ENCODE data around the gene ADAMTS2.

The ADAMTS2 gene

DNA sequence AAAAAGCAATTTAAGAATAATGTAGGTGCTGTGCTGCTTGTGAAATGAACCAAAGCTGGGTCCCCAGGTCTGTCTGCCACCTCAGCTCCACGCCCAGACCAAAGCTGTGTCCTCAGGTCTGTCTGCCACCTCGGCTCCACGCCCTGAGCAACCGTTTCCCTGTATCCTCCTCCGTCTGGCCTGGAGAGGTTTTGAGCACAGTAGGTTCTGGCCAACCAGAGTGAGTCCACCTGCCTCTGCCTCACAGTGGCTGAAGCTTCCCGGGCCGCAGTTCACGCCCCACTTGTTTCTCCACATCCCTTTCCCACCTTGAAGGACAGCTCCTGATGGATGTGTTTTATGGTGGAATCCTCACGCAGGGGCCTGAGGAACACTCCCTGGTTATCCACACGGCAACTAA is 120.5 kb downstream of the ADAMTS2 start:
- no peak for DNase-seq (ENCODE audit: extremely low read depth, low read depth)
- TF ChIP-seq, protein P1, sequence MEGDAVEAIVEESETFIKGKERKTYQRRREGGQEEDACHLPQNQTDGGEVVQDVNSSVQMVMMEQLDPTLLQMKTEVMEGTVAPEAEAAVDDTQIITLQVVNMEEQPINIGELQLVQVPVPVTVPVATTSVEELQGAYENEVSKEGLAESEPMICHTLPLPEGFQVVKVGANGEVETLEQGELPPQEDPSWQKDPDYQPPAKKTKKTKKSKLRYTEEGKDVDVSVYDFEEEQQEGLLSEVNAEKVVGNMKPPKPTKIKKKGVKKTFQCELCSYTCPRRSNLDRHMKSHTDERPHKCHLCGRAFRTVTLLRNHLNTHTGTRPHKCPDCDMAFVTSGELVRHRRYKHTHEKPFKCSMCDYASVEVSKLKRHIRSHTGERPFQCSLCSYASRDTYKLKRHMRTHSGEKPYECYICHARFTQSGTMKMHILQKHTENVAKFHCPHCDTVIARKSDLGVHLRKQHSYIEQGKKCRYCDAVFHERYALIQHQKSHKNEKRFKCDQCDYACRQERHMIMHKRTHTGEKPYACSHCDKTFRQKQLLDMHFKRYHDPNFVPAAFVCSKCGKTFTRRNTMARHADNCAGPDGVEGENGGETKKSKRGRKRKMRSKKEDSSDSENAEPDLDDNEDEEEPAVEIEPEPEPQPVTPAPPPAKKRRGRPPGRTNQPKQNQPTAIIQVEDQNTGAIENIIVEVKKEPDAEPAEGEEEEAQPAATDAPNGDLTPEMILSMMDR (IDR thresholded peaks at IDR 0.05; ENCODE audit: low read depth, low read length), result no peak

DNA sequence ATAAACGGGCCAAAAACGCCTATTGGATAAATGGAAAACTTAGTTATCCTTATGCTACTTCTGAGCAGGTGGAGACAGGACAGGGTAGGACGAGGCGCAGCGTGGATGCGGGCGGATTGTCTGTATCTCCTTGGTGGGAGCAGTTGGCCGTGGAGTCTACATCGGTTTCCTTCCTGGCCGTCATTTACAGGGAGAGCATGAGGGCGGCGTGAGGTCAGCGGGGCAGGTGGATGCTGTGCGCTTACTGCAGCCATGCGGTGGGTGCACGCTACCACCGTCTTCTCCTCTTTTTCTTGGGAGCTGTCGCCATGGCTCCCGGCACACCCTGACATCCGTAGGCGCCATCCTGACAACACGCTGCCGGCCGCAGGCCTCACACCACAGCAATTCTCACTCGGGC is 121.3 kb downstream of the ADAMTS2 start:
- DNase-seq (ENCODE audit: extremely low read depth, low read depth), result no peak
- TF ChIP-seq, protein P1 (IDR thresholded peaks at IDR 0.05; ENCODE audit: low read depth, low read length), result no peak

DNA sequence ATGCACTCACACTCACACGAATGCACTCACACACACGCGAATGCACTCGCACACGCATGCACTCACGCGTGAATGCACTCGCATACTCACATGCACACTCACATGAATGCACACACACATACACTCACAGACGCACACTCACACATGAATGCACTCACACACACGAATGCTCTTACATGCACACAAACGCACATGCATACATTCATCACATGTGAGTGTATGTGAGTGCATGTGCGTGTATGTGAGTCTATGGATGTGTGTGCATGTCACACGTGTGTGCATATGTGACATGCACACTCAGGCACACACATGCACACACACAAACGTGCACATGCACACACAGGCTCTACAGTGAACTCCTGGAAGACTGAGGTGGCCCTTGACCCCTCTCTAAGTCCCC is 121.7 kb downstream of the ADAMTS2 start:
- TF ChIP-seq, protein P1 (IDR thresholded peaks at IDR 0.05; ENCODE audit: low read depth, low read length), result no peak
- no peak for DNase-seq (ENCODE audit: extremely low read depth, low read depth)

DNA sequence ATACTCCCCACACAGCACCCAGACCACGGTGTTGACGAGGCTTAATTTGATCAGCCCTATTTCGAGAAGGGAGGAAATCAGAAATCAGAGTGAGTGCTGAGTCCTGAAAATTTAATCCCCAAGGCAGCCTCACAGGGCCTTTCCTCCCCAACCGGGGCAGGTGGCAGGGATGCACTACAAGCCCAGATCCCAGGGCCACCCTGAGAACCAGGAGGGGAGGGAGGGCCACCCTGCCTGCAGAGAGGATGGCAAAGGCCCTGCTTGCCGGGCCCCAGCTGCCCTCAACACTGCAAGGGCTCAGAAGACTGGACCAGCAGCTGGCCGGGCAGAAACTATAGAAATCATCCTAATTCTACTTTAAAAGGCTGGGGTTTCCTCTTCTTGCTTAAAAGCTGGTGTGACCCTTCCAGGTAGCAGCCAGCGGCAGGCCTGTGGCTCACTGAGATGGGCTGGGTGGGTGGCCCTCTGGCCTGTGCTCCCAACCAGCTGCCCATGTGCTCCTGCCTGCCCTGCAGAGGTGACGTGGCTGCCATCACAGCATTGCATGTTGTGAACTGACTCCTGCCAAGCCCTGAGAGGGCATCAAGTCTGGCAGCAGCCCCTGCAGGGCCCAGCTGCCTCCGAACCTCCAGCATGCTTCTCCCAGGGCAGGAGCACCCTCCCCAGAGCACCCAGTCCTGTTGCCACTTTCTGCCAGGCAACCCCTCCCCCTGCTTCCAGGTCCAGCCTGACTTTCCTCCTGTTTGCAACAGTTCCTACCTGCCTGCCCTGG is 122.8 kb downstream of the ADAMTS2 start:
- DNase-seq (ENCODE audit: extremely low read depth, low read depth), result no peak
- TF ChIP-seq, protein P1 (IDR thresholded peaks at IDR 0.05; ENCODE audit: low read depth, low read length), result no peak

DNA sequence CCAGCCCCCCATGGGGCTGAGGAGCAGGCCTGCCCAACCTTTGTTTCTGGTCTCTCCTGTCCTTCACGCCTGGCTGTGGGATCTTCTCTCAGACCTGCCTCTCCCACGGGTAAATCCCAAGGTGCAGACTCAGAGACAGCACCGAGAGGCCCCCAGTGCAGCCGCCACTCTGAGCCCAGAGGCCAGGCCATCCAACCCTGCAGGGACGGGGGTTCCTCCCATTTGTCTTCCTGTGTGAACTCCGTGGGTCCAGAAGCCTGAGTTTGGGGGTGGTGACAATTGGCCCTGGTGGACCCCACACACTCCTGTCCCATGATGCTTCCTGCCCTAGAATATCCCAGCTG is 123.4 kb downstream of the ADAMTS2 start:
- TF ChIP-seq, protein P1 (IDR thresholded peaks at IDR 0.05; ENCODE audit: low read depth, low read length), result no peak
- no peak for DNase-seq (ENCODE audit: extremely low read depth, low read depth)

DNA sequence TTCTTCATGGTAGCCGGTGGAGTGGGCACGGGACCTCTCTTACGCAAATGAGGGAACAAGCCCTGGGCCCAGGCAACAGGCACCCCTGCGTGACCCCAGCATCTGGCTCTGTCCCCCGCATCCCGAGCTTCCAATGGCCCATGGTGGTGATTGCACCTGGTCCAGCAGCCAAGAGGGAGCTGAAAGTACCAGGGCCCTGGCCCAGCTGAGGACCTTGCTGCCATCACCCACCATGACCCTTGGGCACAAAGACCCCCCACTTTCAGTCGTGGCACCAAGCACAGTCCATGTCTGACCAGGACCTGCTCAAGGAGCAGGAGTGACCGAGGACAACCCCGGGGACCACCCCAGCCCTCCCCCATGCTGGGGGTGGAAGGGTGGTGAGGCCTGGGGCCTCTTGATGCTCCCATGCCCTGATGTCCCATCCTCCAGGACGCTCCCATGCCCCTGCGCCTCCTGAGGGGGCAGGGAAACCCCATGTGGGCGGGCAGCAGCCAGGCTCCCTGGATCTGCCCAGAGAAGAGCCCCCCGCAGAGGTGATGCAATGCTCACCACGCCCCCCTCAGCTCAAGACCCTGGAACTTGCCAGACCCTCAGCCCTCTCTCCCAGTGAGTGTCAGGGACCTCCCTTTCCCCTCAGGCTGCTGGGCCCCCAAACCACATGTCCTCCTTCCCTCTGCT is 123.9 kb downstream of the ADAMTS2 start:
- no peak for DNase-seq (ENCODE audit: extremely low read depth, low read depth)

DNA sequence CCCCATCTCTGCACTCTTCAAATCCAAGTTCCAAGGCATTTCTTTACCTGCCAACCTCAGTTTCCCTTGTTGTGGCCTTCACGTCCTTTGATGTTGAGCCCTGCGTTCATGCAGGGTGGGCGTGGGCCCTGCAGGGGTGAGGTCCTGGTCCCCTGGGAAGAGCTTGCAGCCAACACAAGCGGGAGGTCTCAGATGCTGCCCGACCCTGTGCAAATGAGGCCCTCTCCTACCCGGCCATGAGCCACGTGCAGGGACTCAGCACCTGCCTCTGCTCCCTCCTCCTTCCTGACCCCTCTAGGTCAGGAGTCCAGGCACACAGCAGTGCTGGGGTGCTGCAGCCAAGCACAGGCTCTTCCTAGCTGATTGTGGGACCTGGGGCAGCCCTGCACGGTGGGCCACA is 124.5 kb downstream of the ADAMTS2 start:
- no peak for DNase-seq (ENCODE audit: extremely low read depth, low read depth)
- TF ChIP-seq, protein P1 (IDR thresholded peaks at IDR 0.05; ENCODE audit: low read depth, low read length), result no peak

More for the DNA sequence above, 123.9 kb downstream of the ADAMTS2 start:
- TF ChIP-seq, protein P1 (IDR thresholded peaks at IDR 0.05; ENCODE audit: low read depth, low read length), result no peak
